ENCODE data around the gene WDR46. TPM values are rescaled to one million over a fixed set of nuclear protein-coding genes. Genes with fewer than 3 reads are reported as not detected.
"Not testable (repeated sequence)": the region's sequence is repeated elsewhere in the genome, so short reads cannot be mapped to it uniquely, and the experiment has no call there.

The WDR46 gene
- total and polyA plus RNA-seq, 4 donors, result 31.7 to 60.5 (median 52.8) TPM

- Histone ChIP-seq H3K36me3 (ENCODE audit: control insufficient read depth, insufficient read depth, low read length) (peaks cover 55% of the 10 kb centered on the region), H3K4me3 (ENCODE audit: low read depth, low read length) (peak within 1 kb of the TSS; percentile 99), H3K27me3 (ENCODE audit: control insufficient read depth, insufficient read depth, low read length) (no peaks in the 10 kb centered on the region), H3K27ac (ENCODE audit: low read depth, low read length) (peak within 1 kb of the TSS; percentile 97), H3K9me3 (ENCODE audit: control insufficient read depth, insufficient read depth, low read length) (no peaks in the 10 kb centered on the region), H3K4me1 (ENCODE audit: control insufficient read depth, insufficient read depth, low read length) (peaks cover 29% of the 10 kb centered on the region)
- under 1% methylated on average over 45 of the region's 48 CpGs for WGBS (ENCODE audit: insufficient coverage)
- peak; percentile 95 to 100 (median 99) for DNase-seq (ENCODE audit: low read depth in 4 of 6, low spot score in 6 of 6)
Observed at GRCh38 chr6:33271468-33272274, 17.4 kb downstream of the WDR46 start, which contains the start of the genes RPS18 and VPS52. RPS18 (plus strand) TSS chr6:33272075; CDS start chr6:33272120, 45 bp downstream. VPS52 (minus strand) TSS chr6:33271876; CDS start chr6:33271675, 201 bp downstream.

GRCh38 chr6:33271117-33271467 lies 17.9 kb downstream of the WDR46 start:
- Histone ChIP-seq H3K4me3 (ENCODE audit: low read depth, low read length) (peak overlapping the region; percentile 99), H3K27me3 (ENCODE audit: control insufficient read depth, insufficient read depth, low read length) (no peaks in the 10 kb centered on the region), H3K4me1 (ENCODE audit: control insufficient read depth, insufficient read depth, low read length) (peaks cover 23% of the 10 kb centered on the region), H3K9me3 (ENCODE audit: control insufficient read depth, insufficient read depth, low read length) (no peaks in the 10 kb centered on the region), H3K27ac (ENCODE audit: low read depth, low read length) (peak overlapping the region; percentile 97), H3K36me3 (ENCODE audit: control insufficient read depth, insufficient read depth, low read length) (peaks cover 57% of the 10 kb centered on the region)
- no peak for DNase-seq (ENCODE audit: low read depth in 4 of 6, low spot score in 6 of 6)
- 0% methylated on average over 3 of the region's 7 CpGs for WGBS (ENCODE audit: insufficient coverage)

GRCh38 chr6:33264015-33264414 lies 25.0 kb downstream of the WDR46 start:
- Histone ChIP-seq H3K9me3 (ENCODE audit: control insufficient read depth, insufficient read depth, low read length) (no peaks in the 10 kb centered on the region), H3K36me3 (ENCODE audit: control insufficient read depth, insufficient read depth, low read length) (peaks cover 65% of the 10 kb centered on the region), H3K27ac (ENCODE audit: low read depth, low read length) (no peak overlapping the region), H3K27me3 (ENCODE audit: control insufficient read depth, insufficient read depth, low read length) (no peaks in the 10 kb centered on the region), H3K4me1 (ENCODE audit: control insufficient read depth, insufficient read depth, low read length) (no peaks in the 10 kb centered on the region), H3K4me3 (ENCODE audit: low read depth, low read length) (no peak overlapping the region)
- no peak for DNase-seq (ENCODE audit: low read depth in 4 of 6, low spot score in 6 of 6)
- WGBS (ENCODE audit: insufficient coverage), result 93% methylated on average over 3 of the region's 7 CpGs

- not testable (repeated sequence) for H3K27me3 ChIP-seq (ENCODE audit: control insufficient read depth, insufficient read depth, low read length); H3K4me1 ChIP-seq (ENCODE audit: control insufficient read depth, insufficient read depth, low read length); H3K9me3 ChIP-seq (ENCODE audit: control insufficient read depth, insufficient read depth, low read length); H3K4me3 ChIP-seq (ENCODE audit: low read depth, low read length); H3K27ac ChIP-seq (ENCODE audit: low read depth, low read length); DNase-seq (ENCODE audit: low read depth in 4 of 6, low spot score in 6 of 6)
- H3K36me3 ChIP-seq (ENCODE audit: control insufficient read depth, insufficient read depth, low read length), result peaks cover 64% of the 10 kb centered on the region
- no CpG with 5 or more reads among the region's 3 CpGs for WGBS (ENCODE audit: insufficient coverage)
Observed at GRCh38 chr6:33262490-33262889, 26.5 kb downstream of the WDR46 start.

GRCh38 chr6:33259032-33259431 lies 30.0 kb downstream of the WDR46 start:
- no peak overlapping the region for H3K27ac ChIP-seq (ENCODE audit: low read depth, low read length)
- H3K9me3 ChIP-seq (ENCODE audit: control insufficient read depth, insufficient read depth, low read length), result no peaks in the 10 kb centered on the region
- 91% methylated on average over 3 of the region's 5 CpGs for WGBS (ENCODE audit: insufficient coverage)
- no peaks in the 10 kb centered on the region for H3K4me1 ChIP-seq (ENCODE audit: control insufficient read depth, insufficient read depth, low read length)
- no peak overlapping the region for H3K4me3 ChIP-seq (ENCODE audit: low read depth, low read length)
- no peaks in the 10 kb centered on the region for H3K27me3 ChIP-seq (ENCODE audit: control insufficient read depth, insufficient read depth, low read length)
- H3K36me3 ChIP-seq (ENCODE audit: control insufficient read depth, insufficient read depth, low read length), result peaks cover 42% of the 10 kb centered on the region
- DNase-seq (ENCODE audit: low read depth in 4 of 6, low spot score in 6 of 6), result no peak

GRCh38 chr6:33254591-33254990 lies 34.4 kb downstream of the WDR46 start:
- H3K4me1 ChIP-seq (ENCODE audit: control insufficient read depth, insufficient read depth, low read length), result peaks cover 5% of the 10 kb centered on the region
- no peak overlapping the region for H3K27ac ChIP-seq (ENCODE audit: low read depth, low read length)
- H3K4me3 ChIP-seq (ENCODE audit: low read depth, low read length), result no peak overlapping the region
- H3K36me3 ChIP-seq (ENCODE audit: control insufficient read depth, insufficient read depth, low read length), result peaks cover 42% of the 10 kb centered on the region
- H3K9me3 ChIP-seq (ENCODE audit: control insufficient read depth, insufficient read depth, low read length), result no peaks in the 10 kb centered on the region
- no peak for DNase-seq (ENCODE audit: low read depth in 4 of 6, low spot score in 6 of 6)
- WGBS (ENCODE audit: insufficient coverage), result no CpG with 5 or more reads among the region's 4 CpGs
- no peaks in the 10 kb centered on the region for H3K27me3 ChIP-seq (ENCODE audit: control insufficient read depth, insufficient read depth, low read length)

- H3K4me1 ChIP-seq (ENCODE audit: control insufficient read depth, insufficient read depth, low read length), result peaks cover 19% of the 10 kb centered on the region
- peaks cover 30% of the 10 kb centered on the region for H3K36me3 ChIP-seq (ENCODE audit: control insufficient read depth, insufficient read depth, low read length)
- no peaks in the 10 kb centered on the region for H3K27me3 ChIP-seq (ENCODE audit: control insufficient read depth, insufficient read depth, low read length)
- H3K9me3 ChIP-seq (ENCODE audit: control insufficient read depth, insufficient read depth, low read length), result no peaks in the 10 kb centered on the region
- H3K27ac ChIP-seq (ENCODE audit: low read depth, low read length), result no peak overlapping the region
- H3K4me3 ChIP-seq (ENCODE audit: low read depth, low read length), result no peak overlapping the region
- DNase-seq (ENCODE audit: low read depth in 4 of 6, low spot score in 6 of 6), result no peak
Observed at GRCh38 chr6:33252759-33253158, 36.3 kb downstream of the WDR46 start.

GRCh38 chr6:33251395-33252012 lies 37.5 kb downstream of the WDR46 start:
- Histone ChIP-seq H3K9me3 (ENCODE audit: control insufficient read depth, insufficient read depth, low read length) (no peaks in the 10 kb centered on the region), H3K27ac (ENCODE audit: low read depth, low read length) (no peak overlapping the region), H3K36me3 (ENCODE audit: control insufficient read depth, insufficient read depth, low read length) (peaks cover 21% of the 10 kb centered on the region), H3K4me1 (ENCODE audit: control insufficient read depth, insufficient read depth, low read length) (peaks cover 19% of the 10 kb centered on the region), H3K27me3 (ENCODE audit: control insufficient read depth, insufficient read depth, low read length) (no peaks in the 10 kb centered on the region), H3K4me3 (ENCODE audit: low read depth, low read length) (no peak overlapping the region)
- 95% methylated on average over 6 of the region's 6 CpGs for WGBS (ENCODE audit: insufficient coverage)
- no peak for DNase-seq (ENCODE audit: low read depth in 4 of 6, low spot score in 6 of 6)

GRCh38 chr6:33250731-33251130 lies 38.3 kb downstream of the WDR46 start:
- Histone ChIP-seq H3K4me1 (ENCODE audit: control insufficient read depth, insufficient read depth, low read length) (peaks cover 19% of the 10 kb centered on the region), H3K36me3 (ENCODE audit: control insufficient read depth, insufficient read depth, low read length) (peaks cover 21% of the 10 kb centered on the region), H3K27me3 (ENCODE audit: control insufficient read depth, insufficient read depth, low read length) (no peaks in the 10 kb centered on the region), H3K27ac (ENCODE audit: low read depth, low read length) (no peak overlapping the region), H3K9me3 (ENCODE audit: control insufficient read depth, insufficient read depth, low read length) (no peaks in the 10 kb centered on the region), H3K4me3 (ENCODE audit: low read depth, low read length) (no peak overlapping the region)
- 95% methylated on average over 11 of the region's 13 CpGs for WGBS (ENCODE audit: insufficient coverage)
- no peak for DNase-seq (ENCODE audit: low read depth in 4 of 6, low spot score in 6 of 6)
